Neural progenitor cell (in vitro differentiated cells): ENCODE data around the gene DENND5B. TPM values are rescaled to one million over a fixed set of nuclear protein-coding genes. Genes with fewer than 3 reads are reported as not detected.

Experiments
- DNase-seq: peaks from one replicate; pipeline ENCODE4 v3.0.0-alpha.2; 2016; ENCODE audit warnings: low spot score
- H2AFZ ChIP-seq: fragments of 200-600 bp; sonication (generic); replicated peaks from 2 replicates; pipeline ENCODE4 v1.6.1; 2016; ENCODE audit warnings: antibody characterized with exemption
- H3F3A ChIP-seq: fragments of 200-600 bp; sonication (generic); 2 replicates; pipeline ENCODE4 v1.6.1; 2016; ENCODE audit warnings: antibody characterized with exemption, low read depth
- H3K27ac ChIP-seq: fragments of 200-600 bp; sonication (generic); 2 replicates; pipeline ENCODE4 v1.5.1; 2016; ENCODE audit warnings: mild to moderate bottlenecking
- H3K27me3 ChIP-seq: fragments of 200-600 bp; sonication (generic); 2 replicates; pipeline ENCODE4 v1.6.1; 2016; ENCODE audit warnings: mild to moderate bottlenecking, moderate library complexity
- H3K36me3 ChIP-seq: fragments of 200-600 bp; sonication (generic); 2 replicates; pipeline ENCODE4 v1.5.1; 2016
- H3K4me1 ChIP-seq: fragments of 200-600 bp; sonication (generic); 2 replicates; pipeline ENCODE4 v1.6.1; 2016; ENCODE audit warnings: mixed run types
- H3K4me2 ChIP-seq: fragments of 200-600 bp; sonication (generic); 2 replicates; pipeline ENCODE4 v1.6.1; 2016
- H3K4me3 ChIP-seq: fragments of 200-600 bp; sonication (generic); 2 replicates; pipeline ENCODE4 v1.5.1; 2016
- H3K79me2 ChIP-seq: fragments of 200-600 bp; sonication (generic); 2 replicates; pipeline ENCODE4 v1.6.1; 2016; ENCODE audit warnings: low read depth
- H3K9ac ChIP-seq: fragments of 200-600 bp; sonication (generic); 2 replicates; pipeline ENCODE4 v1.6.1; 2016
- H3K9me3 ChIP-seq: fragments of 200-600 bp; sonication (generic); 2 replicates; pipeline ENCODE4 v1.5.1; 2016; ENCODE audit warnings: low read depth
- H4K20me1 ChIP-seq: fragments of 200-600 bp; sonication (generic); 2 replicates; pipeline ENCODE4 v1.6.1; 2016; ENCODE audit warnings: low read depth
- H3K27ac Mint-ChIP-seq: 3 replicates; pipeline ENCODE4 v1.8.0; 2021; ENCODE audit warnings: mixed read lengths
- H3K27me3 Mint-ChIP-seq: 2 replicates; pipeline ENCODE4 v1.8.0; 2022; ENCODE audit warnings: low read depth, mild to moderate bottlenecking, inconsistent platforms, moderate library complexity, mixed read lengths; ENCODE audit not compliant: insufficient read depth
- H3K36me3 Mint-ChIP-seq: 3 replicates; pipeline ENCODE4 v1.8.0; 2021; ENCODE audit warnings: mixed read lengths
- H3K4me1 Mint-ChIP-seq: 3 replicates; pipeline ENCODE4 v1.8.0; 2021; ENCODE audit warnings: mixed read lengths
- H3K4me3 Mint-ChIP-seq: 3 replicates; pipeline ENCODE4 v1.8.0; 2021; ENCODE audit warnings: mild to moderate bottlenecking, moderate library complexity, mixed read lengths
- H3K9me3 Mint-ChIP-seq: 3 replicates; pipeline ENCODE4 v1.8.0; 2020; ENCODE audit warnings: mixed read lengths
- CTCF ChIP-seq: fragments of 200-600 bp; sonication (generic); IDR thresholded peaks from 2 replicates; pipeline ENCODE4 v1.5.1; 2017; ENCODE audit warnings: antibody characterized with exemption, mild to moderate bottlenecking
- EZH2 ChIP-seq: fragments of 200-600 bp; sonication (generic); IDR thresholded peaks from 2 replicates; pipeline ENCODE4 v1.6.1; 2017; ENCODE audit warnings: antibody characterized with exemption, mild to moderate bottlenecking, moderate library complexity
- EZH2phosphoT487 ChIP-seq: fragments of 200-600 bp; sonication (generic); IDR thresholded peaks from 2 replicates; pipeline ENCODE4 v1.6.1; 2017; ENCODE audit warnings: antibody characterized with exemption
- total RNA-seq: library from RNA; depleted of rRNA; stranded (reverse); fragments of >200 nt; gene quantifications from 2 replicates; pipeline ENCODE4 v1.2.3, GENCODE V29; 2015; ENCODE audit warnings: low replicate concordance

Gene DENND5B
- 21.2 and 24.2 TPM in 2 replicates for total RNA-seq

GRCh38 chr12:31590642-31591379 is at the start of gene DENND5B:
Gene DENND5B, minus strand, starts transcription at chr12:31591136. Its CDS starts 304 bp downstream, at chr12:31590832.
- peaks cover 6% of the 10 kb centered on the region for H3K9me3 Mint-ChIP-seq
- Histone ChIP-seq H3K36me3 (no peaks in the 10 kb centered on the region), H3K79me2 (peaks cover 41% of the 10 kb centered on the region), H3K4me2 (peak within 1 kb of the TSS; percentile 97), H3F3A (peaks cover 3% of the 10 kb centered on the region), H2AFZ (peak within 1 kb of the TSS; percentile 86), H3K4me3 (peak within 1 kb of the TSS; percentile 86), H4K20me1 (peaks cover 25% of the 10 kb centered on the region), H3K27me3 (peaks cover 27% of the 10 kb centered on the region), H3K4me1 (peaks cover 8% of the 10 kb centered on the region), H3K9ac (no peak within 1 kb of the TSS), H3K27ac (peak within 1 kb of the TSS; percentile 52), H3K9me3 (no peaks in the 10 kb centered on the region)
- H3K4me1 Mint-ChIP-seq, result peaks cover 28% of the 10 kb centered on the region
- H3K36me3 Mint-ChIP-seq, result peaks cover 10% of the 10 kb centered on the region
- TF ChIP-seq EZH2phosphoT487 (no peak), CTCF (no peak), EZH2 (no peak)
- peak; percentile 92 for DNase-seq
- peak within 1 kb of the TSS; percentile 97 for H3K4me3 Mint-ChIP-seq
- H3K27me3 Mint-ChIP-seq, result no peaks in the 10 kb centered on the region
- peak within 1 kb of the TSS; percentile 96 for H3K27ac Mint-ChIP-seq

- Mint-ChIP-seq H3K27ac (no peak overlapping the region), H3K4me3 (no peak overlapping the region), H3K27me3 (peaks cover 5% of the 10 kb centered on the region), H3K36me3 (no peaks in the 10 kb centered on the region), H3K9me3 (no peaks in the 10 kb centered on the region), H3K4me1 (peaks cover 28% of the 10 kb centered on the region)
- Histone ChIP-seq H3K4me3 (no peak overlapping the region), H3K4me1 (no peaks in the 10 kb centered on the region), H3K4me2 (no peak overlapping the region), H3K27me3 (no peaks in the 10 kb centered on the region), H4K20me1 (no peaks in the 10 kb centered on the region), H3K9me3 (no peaks in the 10 kb centered on the region), H2AFZ (no peak overlapping the region), H3K36me3 (no peaks in the 10 kb centered on the region), H3K9ac (no peak overlapping the region), H3K27ac (no peak overlapping the region), H3K79me2 (no peaks in the 10 kb centered on the region), H3F3A (no peaks in the 10 kb centered on the region)
- TF ChIP-seq CTCF (no peak), EZH2 (no peak), EZH2phosphoT487 (no peak)
- no peak for DNase-seq
Measured at GRCh38 chr12:31634620-31635019, 43.7 kb upstream of the DENND5B start.

GRCh38 chr12:31633464-31633863 is 42.5 kb upstream of the DENND5B start:
- Mint-ChIP-seq H3K9me3 (no peaks in the 10 kb centered on the region), H3K27ac (no peak overlapping the region), H3K4me3 (no peak overlapping the region), H3K36me3 (no peaks in the 10 kb centered on the region), H3K4me1 (peaks cover 34% of the 10 kb centered on the region), H3K27me3 (peaks cover 8% of the 10 kb centered on the region)
- Histone ChIP-seq H3K9me3 (no peaks in the 10 kb centered on the region), H4K20me1 (no peaks in the 10 kb centered on the region), H3K4me1 (no peaks in the 10 kb centered on the region), H3K4me2 (no peak overlapping the region), H3K9ac (no peak overlapping the region), H2AFZ (no peak overlapping the region), H3K36me3 (no peaks in the 10 kb centered on the region), H3K27ac (no peak overlapping the region), H3F3A (no peaks in the 10 kb centered on the region), H3K27me3 (no peaks in the 10 kb centered on the region), H3K4me3 (no peak overlapping the region), H3K79me2 (no peaks in the 10 kb centered on the region)
- no peak for DNase-seq
- TF ChIP-seq EZH2phosphoT487 (no peak), CTCF (no peak), EZH2 (no peak)
